OCI-LY7 (cell line): Measurements from ENCODE around the gene CCSER2. TPM values are rescaled to one million over a fixed set of nuclear protein-coding genes. Genes with fewer than 3 reads are reported as not detected.

ENCODE experiments used
- BruUV-seq: library from RNA; stranded (reverse); fragments of 400-500 nt; replicated peaks from 2 replicates; lab custom pipeline; 2021; lab: Mats Ljungman, UMichigan
- CTCF ChIA-PET: fragments of 300-600 bp; sonication (Branson Sonifier 250); formaldehyde crosslinking; loops from one replicate; lab custom pipeline; 2022; ENCODE audit warnings: antibody characterized with exemption; ENCODE audit not compliant: unreplicated experiment; lab: Charles Lee
- POLR2A ChIA-PET: fragments of 300-600 bp; sonication (Branson Sonifier 250); formaldehyde crosslinking; loops from one replicate; lab custom pipeline; 2022; ENCODE audit warnings: antibody characterized with exemption; lab: Charles Lee
- DNase-seq: peaks from one replicate; pipeline ENCODE4 v3.0.0-alpha.2; 2015; ENCODE audit warnings: low spot score
- H2AFZ ChIP-seq: fragments of 200-600 bp; sonication (generic), shearing (Covaris generic); 2 replicates; pipeline ENCODE4 v1.6.1; 2014; ENCODE audit warnings: mild to moderate bottlenecking, antibody characterized with exemption, low read length, moderate library complexity
- H3K27ac ChIP-seq: fragments of 200-600 bp; sonication (generic); 2 replicates; pipeline ENCODE4 v1.5.1; 2014; ENCODE audit warnings: mixed run types, low read depth, mild to moderate bottlenecking, moderate library complexity, low read length, inconsistent platforms; ENCODE audit not compliant: poor library complexity, severe bottlenecking
- H3K36me3 ChIP-seq: fragments of 200-600 bp; sonication (generic); 2 replicates; pipeline ENCODE4 v1.6.1; 2014; ENCODE audit warnings: mild to moderate bottlenecking, antibody characterized with exemption, low read length, moderate library complexity, mixed read lengths; ENCODE audit not compliant: insufficient read depth
- H3K4me1 ChIP-seq: fragments of 200-600 bp; sonication (generic); 2 replicates; pipeline ENCODE4 v1.5.1; 2014; ENCODE audit warnings: mild to moderate bottlenecking, low read length; ENCODE audit not compliant: insufficient read depth, poor library complexity, severe bottlenecking
- H3K4me2 ChIP-seq: fragments of 200-600 bp; sonication (generic); 2 replicates; pipeline ENCODE4 v1.6.1; 2014; ENCODE audit warnings: mild to moderate bottlenecking, low read length
- H3K4me3 ChIP-seq: fragments of 200-600 bp; sonication (generic); 2 replicates; pipeline ENCODE4 v1.5.1; 2014; ENCODE audit warnings: mild to moderate bottlenecking, low read depth, low read length; ENCODE audit not compliant: poor library complexity, severe bottlenecking
- H3K79me2 ChIP-seq: fragments of 200-600 bp; sonication (generic); 2 replicates; pipeline ENCODE4 v1.6.1; 2016; ENCODE audit warnings: low read depth, mild to moderate bottlenecking, low read length, moderate library complexity, mixed read lengths; ENCODE audit not compliant: insufficient read depth
- H3K9me2 ChIP-seq: fragments of 200-600 bp; sonication (generic); 2 replicates; pipeline ENCODE4 v1.6.1; 2016; ENCODE audit warnings: mild to moderate bottlenecking, low read length, mixed read lengths; ENCODE audit not compliant: insufficient read depth
- H3K9me3 ChIP-seq: fragments of 200-600 bp; sonication (generic); 2 replicates; pipeline ENCODE4 v1.6.1; 2014; ENCODE audit warnings: mild to moderate bottlenecking, mixed run types, low read length, mixed read lengths
- H4K20me1 ChIP-seq: fragments of 200-600 bp; sonication (generic); 2 replicates; pipeline ENCODE4 v1.6.1; 2014; ENCODE audit warnings: mild to moderate bottlenecking, antibody characterized with exemption, low read length, moderate library complexity, mixed read lengths; ENCODE audit not compliant: insufficient read depth
- EZH2phosphoT487 ChIP-seq: fragments of 200-600 bp; sonication (generic); IDR thresholded peaks from 2 replicates; pipeline ENCODE4 v1.6.1; 2018; ENCODE audit warnings: low read depth, borderline replicate concordance, mild to moderate bottlenecking, mixed run types, antibody characterized with exemption, low read length, moderate library complexity, mixed read lengths
- intact Hi-C: fragments of 100-400 bp; cut with micrococcal nuclease; formaldehyde crosslinking; loops from one replicate; pipeline ENCODE4 v1.10.0; 2022; ENCODE audit not compliant: unreplicated experiment
- total RNA-seq, 2 experiments: library from RNA; depleted of rRNA in 1 of 2; stranded (reverse); fragments of >200 nt in 1 of 2; shearing (Covaris generic) in 1 of 2; gene quantifications; 2 replicates each; pipeline ENCODE4 v1.2.3, GENCODE V29; 2014 to 2022
- TF ChIP-seq, protein P1 (sequence below): fragments of 200-600 bp; sonication (generic); conservative IDR thresholded peaks from 2 replicates; pipeline ENCODE4 v1.5.1; 2014; ENCODE audit warnings: mild to moderate bottlenecking, antibody characterized with exemption, low read length, moderate library complexity, mixed read lengths

The CCSER2 gene
- total RNA-seq, 2 experiments from 2014 or later = 15.9 to 30.1 TPM

DNA sequence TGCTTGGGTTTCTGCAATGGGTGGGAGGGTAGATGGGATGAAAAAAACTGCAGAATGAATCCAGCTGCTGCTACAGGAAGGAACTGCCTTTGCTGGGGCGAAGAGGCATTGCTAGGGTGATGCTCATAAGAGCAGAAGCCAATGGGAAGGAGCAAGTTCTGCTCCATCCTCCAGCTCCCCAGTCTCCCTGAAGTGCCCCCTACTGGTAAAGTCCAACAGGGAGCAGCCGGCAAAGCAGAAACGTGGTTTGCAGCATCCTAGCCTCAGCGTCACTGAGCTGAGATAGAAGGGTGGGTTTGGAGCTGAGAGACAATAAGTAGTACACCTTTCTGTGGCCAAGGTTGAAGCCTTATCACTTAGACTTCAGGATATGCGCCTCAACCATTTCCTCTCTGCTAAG lies 220.5 kb downstream of the CCSER2 start:
- BruUV-seq = no TSS peak

DNA sequence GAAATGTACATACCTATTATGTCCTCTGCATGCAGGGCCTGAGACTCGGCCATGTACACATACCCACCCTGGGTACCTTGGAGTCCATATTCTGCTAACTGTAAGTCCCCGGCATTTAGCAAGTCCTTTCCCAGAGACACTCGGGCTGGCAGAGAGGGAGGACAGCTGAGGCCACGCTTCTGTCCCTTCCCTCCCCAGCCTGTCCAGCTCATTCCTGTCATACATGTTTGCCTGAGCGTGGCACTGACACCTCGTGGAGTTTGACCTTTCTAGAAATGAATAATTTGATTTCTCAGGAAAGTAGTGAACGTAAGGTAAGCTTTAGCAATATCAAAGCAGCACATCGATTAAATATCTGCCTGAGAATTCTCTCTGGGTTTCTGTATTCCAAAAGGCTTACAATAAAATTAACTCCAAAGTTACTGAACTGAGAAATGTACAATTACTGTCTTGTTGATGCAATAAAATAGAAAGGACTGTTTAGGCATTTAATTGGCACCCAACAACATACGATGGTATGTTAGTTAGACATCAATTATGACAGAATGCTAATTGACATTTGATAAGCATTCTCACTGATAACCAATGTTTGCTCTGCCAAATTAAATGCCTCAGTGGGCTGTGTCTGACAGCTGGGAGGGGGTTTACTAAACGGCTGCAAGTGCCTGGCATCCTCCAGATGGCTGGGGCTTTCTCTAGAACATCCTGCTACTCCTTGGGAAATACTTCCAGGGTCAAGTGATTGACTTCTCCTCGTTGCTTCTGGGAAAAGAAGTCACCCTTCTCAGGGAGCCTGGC lies 221.2 kb downstream of the CCSER2 start:
- Histone ChIP-seq H3K9me2 (no peaks in the 10 kb centered on the region), H3K9me3 (no peaks in the 10 kb centered on the region), H2AFZ (no peak overlapping the region), H3K4me1 (no peaks in the 10 kb centered on the region), H3K36me3 (no peaks in the 10 kb centered on the region), H3K4me3 (no peak overlapping the region), H4K20me1 (no peaks in the 10 kb centered on the region), H3K4me2 (no peak overlapping the region), H3K27ac (no peak overlapping the region), H3K79me2 (no peaks in the 10 kb centered on the region)
- no peak for DNase-seq
- BruUV-seq = no TSS peak
- ChIA-PET CTCF (no interaction called here), POLR2A (interaction anchor here (0.7 kb wide), 2 partner anchors 25 to 1716 kb away, joined by 3 read pairs; no protein-coding TSS in a partner anchor)
- TF ChIP-seq, protein P1, sequence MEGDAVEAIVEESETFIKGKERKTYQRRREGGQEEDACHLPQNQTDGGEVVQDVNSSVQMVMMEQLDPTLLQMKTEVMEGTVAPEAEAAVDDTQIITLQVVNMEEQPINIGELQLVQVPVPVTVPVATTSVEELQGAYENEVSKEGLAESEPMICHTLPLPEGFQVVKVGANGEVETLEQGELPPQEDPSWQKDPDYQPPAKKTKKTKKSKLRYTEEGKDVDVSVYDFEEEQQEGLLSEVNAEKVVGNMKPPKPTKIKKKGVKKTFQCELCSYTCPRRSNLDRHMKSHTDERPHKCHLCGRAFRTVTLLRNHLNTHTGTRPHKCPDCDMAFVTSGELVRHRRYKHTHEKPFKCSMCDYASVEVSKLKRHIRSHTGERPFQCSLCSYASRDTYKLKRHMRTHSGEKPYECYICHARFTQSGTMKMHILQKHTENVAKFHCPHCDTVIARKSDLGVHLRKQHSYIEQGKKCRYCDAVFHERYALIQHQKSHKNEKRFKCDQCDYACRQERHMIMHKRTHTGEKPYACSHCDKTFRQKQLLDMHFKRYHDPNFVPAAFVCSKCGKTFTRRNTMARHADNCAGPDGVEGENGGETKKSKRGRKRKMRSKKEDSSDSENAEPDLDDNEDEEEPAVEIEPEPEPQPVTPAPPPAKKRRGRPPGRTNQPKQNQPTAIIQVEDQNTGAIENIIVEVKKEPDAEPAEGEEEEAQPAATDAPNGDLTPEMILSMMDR = no peak
- no peak for TF ChIP-seq EZH2phosphoT487
- intact Hi-C loops = no loop called here

More for the DNA sequence above, 220.5 kb downstream of the CCSER2 start:
- no peak for TF ChIP-seq EZH2phosphoT487
- TF ChIP-seq, protein P1 = peak; percentile 61
- H3K27ac ChIP-seq = no peak overlapping the region
- POLR2A ChIA-PET = interaction anchor here (0.7 kb wide), 1 partner anchor 26 kb away, joined by 3 read pairs; no protein-coding TSS in a partner anchor
- no peaks in the 10 kb centered on the region for H4K20me1 ChIP-seq
- no peak for DNase-seq
- H3K79me2 ChIP-seq = no peaks in the 10 kb centered on the region
- no peaks in the 10 kb centered on the region for H3K4me1 ChIP-seq
- H2AFZ ChIP-seq = no peak overlapping the region
- H3K9me3 ChIP-seq = no peaks in the 10 kb centered on the region
- H3K9me2 ChIP-seq = no peaks in the 10 kb centered on the region
- H3K4me3 ChIP-seq = no peak overlapping the region
- intact Hi-C loops = no loop called here
- CTCF ChIA-PET = no interaction called here
- H3K4me2 ChIP-seq = no peak overlapping the region
- H3K36me3 ChIP-seq = no peaks in the 10 kb centered on the region
